ENCODE results near the gene LCE4A.

The LCE4A gene

GRCh38 chr1:152745289-152745704, 37.3 kb downstream of the LCE4A start:
- in situ Hi-C loops (cut with MboI; ENCODE audit: low sequenced_read_pairs), result no loop called here

GRCh38 chr1:152745765-152746444, 37.9 kb downstream of the LCE4A start:
- in situ Hi-C loops (cut with MboI; ENCODE audit: low sequenced_read_pairs), result no loop called here

- in situ Hi-C loops (cut with MboI; ENCODE audit: low sequenced_read_pairs), result no loop called here
Observed at GRCh38 chr1:152747831-152748230, 39.9 kb downstream of the LCE4A start.

GRCh38 chr1:152752225-152752624, 44.3 kb downstream of the LCE4A start:
- in situ Hi-C loops (cut with MboI; ENCODE audit: low sequenced_read_pairs), result no loop called here

- in situ Hi-C loops (cut with MboI; ENCODE audit: low sequenced_read_pairs), result no loop called here
Observed at GRCh38 chr1:152753586-152753985, 45.6 kb downstream of the LCE4A start.

- in situ Hi-C loops (cut with MboI; ENCODE audit: low sequenced_read_pairs), result no loop called here
Observed at GRCh38 chr1:152756872-152757271, 48.9 kb downstream of the LCE4A start.

- in situ Hi-C loops (cut with MboI; ENCODE audit: low sequenced_read_pairs), result no loop called here
Observed at GRCh38 chr1:152757747-152758146, 49.8 kb downstream of the LCE4A start, which contains the start of gene KPRP. TSS of gene KPRP (plus strand) at chr1:152758025. CDS start at chr1:152759589, 1,564 bp downstream.

GRCh38 chr1:152758636-152759035, 50.7 kb downstream of the LCE4A start:
- in situ Hi-C loops (cut with MboI; ENCODE audit: low sequenced_read_pairs), result no loop called here

All from HL-60/S4 treated with phorbol 12-myristate 13-acetate at 8.2 ng/mL for 4 days and 3 days (cell line).